ENCODE results near the gene THSD4.

DNA sequence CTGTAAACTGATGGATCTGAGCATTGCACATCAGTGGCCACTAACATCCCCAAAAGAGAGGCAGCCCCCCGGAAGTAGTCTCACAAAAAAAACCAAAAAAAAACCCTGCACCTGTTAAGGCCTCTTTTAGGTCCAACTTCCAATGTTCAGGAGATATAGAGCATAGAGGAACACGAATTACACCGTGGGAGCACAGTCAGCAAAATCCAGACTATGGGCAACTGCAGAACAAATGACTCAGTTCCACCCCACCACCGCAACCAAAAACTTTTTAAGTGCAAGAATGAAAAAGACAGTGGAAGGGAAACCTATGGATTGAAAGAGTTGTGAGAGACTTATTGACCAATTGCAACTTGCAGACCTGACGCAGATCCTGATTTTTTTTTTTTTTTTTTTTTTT is 652.9 kb downstream of the THSD4 start:
- TF ChIP-seq CTCF (IDR thresholded peaks at IDR 0.05) = no peak
- no peak for TF ChIP-seq EP300 (IDR thresholded peaks at IDR 0.05)

Data from sigmoid colon (tissue), 4 donors.